ENCODE results near the gene DENND5A. TPM values are rescaled to one million over a fixed set of nuclear protein-coding genes. Genes with fewer than 3 reads are reported as not detected.

DENND5A gene
- 62.5 and 71.1 TPM in 2 replicates for total RNA-seq (2014; rRNA removed; shearing (Covaris generic))

DNA sequence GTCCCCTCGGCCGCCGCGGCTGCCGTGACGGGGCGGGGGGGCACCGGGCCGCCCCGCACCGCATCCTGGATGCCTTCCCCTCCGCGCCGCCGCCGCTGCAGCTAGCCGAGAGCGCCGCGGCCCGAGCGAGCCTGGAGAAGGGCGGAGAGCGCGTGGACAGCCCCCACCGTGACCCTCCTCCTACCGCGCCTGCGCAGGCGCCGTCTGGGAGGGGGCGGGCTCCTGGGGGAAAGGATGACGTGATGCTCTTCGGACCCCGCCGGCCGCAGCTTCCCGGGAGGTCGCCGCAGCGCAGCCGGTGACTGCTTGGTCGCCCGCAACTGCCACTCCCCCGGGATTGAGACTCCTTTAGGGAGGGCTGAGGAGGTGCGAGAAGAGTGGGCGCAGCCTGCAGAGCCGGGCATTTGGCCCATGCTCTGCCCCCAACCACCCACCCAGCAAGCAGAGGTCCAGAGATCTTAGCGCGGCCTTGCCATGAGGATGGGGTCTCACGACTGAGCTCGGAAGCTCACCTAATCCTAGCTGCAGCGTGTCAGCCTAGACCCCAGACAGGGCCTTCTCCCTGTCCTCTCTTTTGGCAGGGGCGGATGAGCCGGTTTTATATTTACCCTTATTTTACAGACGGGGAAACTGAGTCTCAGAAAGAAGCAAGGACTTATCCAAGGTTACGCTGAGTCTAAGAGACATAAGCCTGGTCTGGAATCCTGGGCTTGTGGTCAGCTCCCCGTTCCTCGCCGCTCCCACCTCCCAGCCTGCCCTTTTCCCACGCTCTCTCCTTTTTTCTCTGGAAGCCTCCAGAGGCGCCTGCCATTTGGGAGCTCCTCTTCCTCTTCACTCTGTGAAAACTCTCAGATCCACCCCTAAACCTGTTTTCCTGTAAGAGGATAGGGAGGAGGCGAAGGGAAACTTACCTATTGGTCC, at the start of gene DENND5A:
Gene DENND5A (minus strand): TSS at position 140 of the 921 bp plus-strand sequence. CDS start 281 bp downstream, outside the sequence.
- peak; percentile 84 for DNase-seq (ENCODE audit: low read depth)

DNA sequence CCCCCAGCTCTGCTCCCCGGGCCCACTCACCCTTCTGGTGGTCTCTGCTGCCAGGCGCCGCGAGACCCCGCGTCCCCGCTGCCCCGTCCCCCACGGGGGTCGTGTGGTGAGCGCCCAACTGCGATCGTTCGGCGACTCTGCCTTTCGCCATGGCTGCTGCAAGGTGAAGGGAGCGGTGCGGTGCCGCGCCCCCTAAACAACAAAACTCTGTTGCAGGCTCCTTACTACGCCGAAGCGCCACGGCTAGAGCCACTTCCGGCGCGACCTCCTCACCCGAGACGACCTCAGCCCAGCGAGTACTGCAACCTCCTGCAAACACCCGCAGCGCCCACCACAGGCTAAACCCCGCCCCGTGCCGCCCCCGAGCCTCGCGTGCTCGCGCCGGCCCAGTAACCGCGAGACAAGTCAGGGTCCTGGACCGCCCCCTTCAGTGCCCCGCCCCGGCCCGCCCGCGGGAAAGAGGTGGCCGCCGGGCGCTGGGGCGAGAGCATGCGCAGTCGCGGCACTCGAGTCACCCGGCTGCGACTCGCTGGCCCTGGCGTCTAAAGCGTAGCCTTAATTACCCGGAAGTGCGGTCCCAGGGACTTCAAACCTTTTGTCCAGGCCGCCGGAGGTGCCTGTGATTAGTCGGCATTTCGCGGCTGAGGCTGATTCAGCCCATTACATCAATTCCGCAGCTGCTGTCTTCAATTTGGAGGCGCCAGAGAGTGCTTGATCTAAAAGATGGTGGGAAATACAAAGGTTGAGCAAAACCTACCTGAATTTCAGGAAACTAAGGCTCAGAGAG, 49.3 kb upstream of the DENND5A start, which contains the start of gene TMEM41B:
Gene TMEM41B (minus strand): TSS at position 303 of the 787 bp plus-strand sequence. CDS start 152 bp downstream, at position 151.
- peak; percentile 100 for DNase-seq (ENCODE audit: low read depth)

DNA sequence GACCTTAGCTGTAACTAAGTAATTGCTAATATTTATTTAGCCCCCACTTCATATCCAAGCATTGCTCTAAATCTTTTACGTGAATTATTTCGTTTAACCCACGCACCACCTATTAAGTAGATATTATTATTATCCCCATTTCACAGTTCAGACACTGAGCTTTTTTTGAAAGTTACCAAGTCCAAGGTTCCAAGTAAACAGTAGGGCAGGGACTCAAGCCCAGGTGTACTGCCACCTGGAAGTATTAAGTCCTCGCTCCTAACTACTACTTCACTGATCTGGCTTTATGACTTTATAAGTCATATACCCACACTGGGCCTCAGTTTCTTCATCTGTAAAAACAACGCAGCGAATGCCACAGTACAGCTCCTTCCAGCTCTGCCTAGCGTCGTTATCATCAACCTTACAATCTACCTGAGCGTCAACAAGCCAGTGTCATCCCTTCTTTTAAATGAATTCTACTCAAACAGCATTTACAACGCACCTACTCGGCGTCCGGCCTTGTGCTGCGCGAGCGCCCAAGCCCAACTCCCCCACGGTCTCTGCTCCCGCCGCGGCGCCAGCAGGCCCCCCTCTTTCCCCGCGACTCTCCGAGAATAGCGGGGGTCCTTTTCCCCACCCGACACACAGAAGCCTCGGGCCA, 48.6 kb upstream of the DENND5A start:
- peak; percentile 31 for DNase-seq (ENCODE audit: low read depth)

DNA sequence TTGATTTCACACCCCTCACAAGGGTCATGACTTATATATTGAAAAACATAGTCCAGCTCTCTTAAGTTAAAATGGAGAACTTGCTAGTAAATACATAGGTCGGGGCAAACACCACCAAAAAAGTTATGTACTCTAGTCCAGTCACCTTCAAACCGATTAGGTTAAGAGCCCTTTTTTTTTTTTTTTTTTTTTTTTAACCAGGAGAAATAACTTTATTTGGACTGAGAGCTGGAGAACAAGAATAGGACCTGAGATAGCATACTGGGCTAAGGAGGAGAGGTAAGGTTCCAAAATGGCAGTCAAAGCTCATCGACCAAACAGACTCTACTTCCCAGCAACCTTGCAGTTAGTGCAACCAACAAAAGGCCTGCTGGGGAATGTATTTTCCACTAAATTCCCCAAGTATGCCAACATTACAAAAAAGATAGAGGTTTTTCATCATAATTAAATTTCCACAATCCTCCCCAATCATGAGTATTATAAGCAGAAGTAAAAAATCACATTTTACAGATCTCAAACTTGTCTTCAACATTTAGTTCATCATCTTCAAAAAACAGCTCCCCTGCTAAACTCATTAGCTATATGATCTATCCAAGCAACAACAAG, 45.4 kb upstream of the DENND5A start:
- DNase-seq (ENCODE audit: low read depth): no peak

DNA sequence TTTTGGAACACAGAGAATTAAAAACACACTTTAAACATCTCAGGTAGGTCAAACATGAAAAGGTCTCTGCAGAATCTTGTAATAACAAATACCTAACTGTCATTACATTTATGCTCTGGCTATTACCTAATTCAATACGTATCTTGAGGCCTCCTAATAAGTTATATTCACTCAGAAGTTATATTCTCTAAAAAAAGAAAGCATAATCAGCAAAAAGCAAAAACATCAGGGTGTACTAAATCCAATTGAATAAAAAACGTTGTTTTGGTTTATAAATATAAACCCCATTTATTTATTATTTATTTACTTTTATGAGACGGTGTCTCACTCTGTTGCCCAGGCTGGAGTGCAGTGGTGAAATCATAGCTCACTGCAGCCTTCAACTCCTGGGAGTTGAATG, 39.0 kb upstream of the DENND5A start:
- no peak for DNase-seq (ENCODE audit: low read depth)

DNA sequence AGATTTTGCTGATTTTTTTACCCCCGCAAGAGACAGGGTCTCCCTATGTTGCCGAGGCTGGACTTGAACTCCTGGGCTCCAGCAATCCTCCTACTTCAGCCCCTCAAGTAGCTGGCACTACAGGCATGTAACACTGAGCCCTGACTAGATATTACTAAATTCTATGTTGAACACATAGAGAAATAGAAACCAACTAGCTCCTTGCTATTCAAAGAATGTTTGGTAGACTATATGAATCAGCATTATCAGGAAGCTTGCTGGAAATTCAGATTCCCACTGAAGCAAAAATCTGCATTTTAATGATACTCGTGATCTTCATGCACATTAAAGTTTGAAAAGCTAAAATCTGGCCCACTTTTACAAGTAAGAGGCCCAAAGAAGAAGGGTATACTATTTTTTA, 37.3 kb upstream of the DENND5A start:
- DNase-seq (ENCODE audit: low read depth): no peak

DNA sequence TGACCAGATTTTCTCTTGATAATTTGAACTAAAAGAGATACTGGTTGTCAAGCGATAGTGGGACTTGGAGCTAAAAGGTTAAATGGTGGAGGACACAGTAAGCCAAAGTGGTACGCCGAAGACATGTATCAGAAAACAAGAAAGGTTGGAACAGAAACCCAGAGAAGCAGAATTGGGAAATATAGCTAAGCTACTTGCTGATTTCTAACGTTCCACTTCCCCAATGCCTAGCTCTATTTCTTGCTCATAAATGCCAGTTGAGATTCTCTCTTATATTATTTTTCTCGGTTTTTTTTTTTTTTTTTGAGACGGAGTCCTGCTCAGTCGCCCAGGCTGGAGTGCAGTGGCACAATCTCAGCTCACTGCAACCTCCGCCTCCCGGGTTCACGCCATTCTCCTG, 36.6 kb upstream of the DENND5A start:
- no peak for DNase-seq (ENCODE audit: low read depth)

DNA sequence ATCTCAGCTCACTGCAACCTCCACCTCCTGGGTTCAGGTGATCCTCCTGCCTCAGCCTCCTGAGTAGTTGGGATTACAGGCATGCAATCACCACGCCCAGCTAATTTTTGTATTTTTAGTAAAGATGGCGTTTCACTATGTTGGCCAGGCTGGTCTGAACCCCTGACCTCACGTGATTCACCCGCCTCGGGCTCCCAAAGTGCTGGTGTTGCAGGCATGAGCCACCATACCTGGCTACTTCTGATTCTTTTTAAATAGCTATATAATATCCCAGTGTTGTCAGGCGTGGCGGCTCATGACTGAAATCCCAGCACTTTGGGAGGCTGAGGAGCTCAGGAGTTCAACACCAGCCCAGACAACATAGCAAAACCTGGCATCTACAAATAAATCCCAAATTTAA, 28.5 kb upstream of the DENND5A start:
- DNase-seq (ENCODE audit: low read depth): no peak

DNA sequence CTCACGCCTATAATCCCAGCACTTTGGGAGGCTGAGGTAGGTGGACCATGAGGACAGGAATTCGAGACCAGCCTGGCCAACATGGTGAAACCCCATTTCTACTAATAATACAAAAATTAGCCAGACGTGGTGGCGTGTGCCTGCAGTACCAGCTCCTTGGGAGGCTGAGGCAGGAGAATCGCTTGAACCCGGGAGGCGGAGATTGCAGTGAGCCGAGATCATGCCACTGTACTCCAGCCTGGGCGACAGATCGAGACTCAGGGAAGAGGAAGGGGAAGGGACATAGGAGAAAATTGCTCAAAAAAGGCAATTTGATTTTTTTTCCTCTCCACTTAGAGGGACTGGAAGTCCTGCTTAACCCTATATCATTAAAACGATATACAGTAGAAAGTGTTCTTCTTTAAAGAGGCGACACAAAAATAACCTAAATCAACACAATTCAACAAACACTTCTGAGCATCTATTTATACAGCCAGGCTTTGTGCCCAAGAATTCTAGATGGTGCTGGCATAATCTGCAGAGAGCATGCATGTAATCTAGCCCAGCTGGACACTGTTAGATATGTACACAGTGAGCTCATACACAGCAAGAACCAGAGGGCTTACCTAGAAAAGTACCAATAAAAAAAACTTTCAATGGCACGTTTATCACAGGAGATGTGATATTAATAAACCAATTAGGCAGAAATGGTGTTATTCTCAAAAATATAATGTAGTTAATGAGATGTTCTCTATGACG, 20.9 kb upstream of the DENND5A start:
- DNase-seq (ENCODE audit: low read depth): no peak

DNA sequence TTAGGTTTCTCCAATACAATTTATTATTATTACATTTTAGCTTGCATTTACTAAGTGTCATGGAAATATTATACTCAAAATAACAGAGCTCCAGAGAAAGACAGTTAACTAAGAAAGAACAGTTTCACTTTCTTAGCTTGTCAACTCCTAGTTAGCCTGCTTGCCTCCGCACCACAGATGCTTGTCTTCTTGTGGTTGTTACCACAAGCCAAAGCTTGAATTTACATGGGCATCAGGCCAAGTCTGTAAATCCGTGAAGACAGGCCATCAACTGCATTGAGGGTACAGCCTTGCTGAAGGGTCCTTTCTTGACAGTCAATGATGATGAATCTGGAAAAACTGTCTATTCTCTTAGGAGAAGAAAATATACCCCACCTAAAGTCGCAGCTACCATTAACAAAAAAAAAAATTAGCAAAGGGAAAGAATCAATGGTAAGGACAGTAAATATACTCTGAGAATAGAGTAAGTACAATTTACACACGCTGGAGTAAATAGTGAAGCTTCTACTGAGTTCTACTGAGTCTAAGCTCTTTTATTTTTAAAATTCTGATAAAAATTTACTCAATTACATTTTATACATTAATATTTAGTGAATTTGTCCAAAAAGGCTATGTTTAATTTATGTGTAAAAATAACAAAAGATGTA, 15.6 kb upstream of the DENND5A start:
- peak; percentile 86 for DNase-seq (ENCODE audit: low read depth)

DNA sequence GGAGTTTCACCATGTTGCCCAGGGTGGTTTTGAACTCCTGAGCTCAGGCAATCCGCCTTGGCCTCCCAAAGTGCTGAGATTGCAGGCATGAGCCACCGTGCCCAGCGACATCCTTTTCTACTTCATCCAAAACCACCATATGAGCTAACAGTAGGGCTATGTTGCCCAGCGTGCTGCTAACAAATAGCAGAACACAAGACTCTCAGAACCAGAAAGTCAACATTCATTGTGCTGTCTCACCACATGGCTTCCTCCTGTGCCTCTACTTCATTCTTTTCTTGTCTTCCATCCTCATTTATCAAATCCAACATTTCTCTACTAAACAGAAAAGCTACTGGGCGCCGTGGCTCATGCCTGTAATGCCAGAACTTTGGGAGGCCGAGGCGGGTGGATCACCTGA, 12.0 kb upstream of the DENND5A start:
- no peak for DNase-seq (ENCODE audit: low read depth)

DNA sequence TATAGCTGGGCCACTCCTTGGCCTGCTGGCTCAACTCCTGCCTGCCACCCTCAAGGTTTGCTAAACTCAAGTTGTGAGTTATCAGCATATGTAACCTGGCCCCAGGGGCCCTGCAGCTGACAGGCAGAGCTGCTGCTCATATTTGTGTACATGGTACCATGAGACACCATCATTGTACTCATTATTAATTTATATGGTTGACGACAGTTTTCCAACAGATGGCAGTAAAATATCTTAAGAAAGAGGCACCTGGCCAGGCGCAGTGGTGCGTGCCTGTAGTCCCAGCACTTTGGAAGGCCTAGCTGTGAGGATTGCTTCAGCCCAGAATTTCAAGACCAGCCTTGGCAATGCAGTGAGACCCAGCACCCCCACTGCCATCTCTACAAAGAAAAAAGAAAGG, 11.4 kb upstream of the DENND5A start:
- DNase-seq (ENCODE audit: low read depth): peak; percentile 43

DNA sequence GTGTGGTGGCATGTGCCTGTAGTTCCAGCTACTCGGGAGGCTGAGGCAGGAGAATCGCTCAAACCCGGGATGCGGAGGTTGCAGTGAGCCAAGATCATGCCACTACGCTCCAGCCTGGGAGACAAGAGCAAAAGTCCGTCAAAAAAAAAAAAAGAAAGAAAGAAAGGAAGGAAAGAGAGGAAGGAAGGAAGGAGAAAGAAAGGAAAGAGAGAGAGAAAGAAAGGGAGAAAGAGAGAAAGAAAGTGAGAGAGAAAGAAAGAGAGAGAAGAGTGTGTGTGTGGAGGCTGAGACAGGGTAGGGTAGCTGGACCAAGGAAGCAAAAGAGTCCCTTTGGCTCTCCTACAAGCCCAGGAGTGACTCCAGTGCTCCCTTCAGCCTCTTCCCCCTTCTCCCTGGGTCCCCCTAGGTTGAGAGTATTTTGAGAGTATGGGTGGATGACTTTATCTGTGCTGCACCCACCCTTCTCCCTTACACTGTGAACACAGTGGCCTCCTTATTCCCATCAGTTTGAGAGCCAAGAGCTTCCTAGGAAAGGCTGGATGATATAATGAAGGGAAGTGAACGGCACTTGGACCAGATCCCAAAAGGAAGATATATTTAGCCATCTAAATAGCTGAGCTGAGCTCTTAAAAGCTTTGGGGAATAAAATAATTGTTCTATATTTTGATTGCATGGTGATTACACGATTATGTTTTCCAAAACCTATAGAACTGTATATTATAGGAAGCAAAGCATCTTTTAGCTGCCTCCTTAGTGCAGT, 9.5 kb upstream of the DENND5A start:
- DNase-seq (ENCODE audit: low read depth): no peak

DNA sequence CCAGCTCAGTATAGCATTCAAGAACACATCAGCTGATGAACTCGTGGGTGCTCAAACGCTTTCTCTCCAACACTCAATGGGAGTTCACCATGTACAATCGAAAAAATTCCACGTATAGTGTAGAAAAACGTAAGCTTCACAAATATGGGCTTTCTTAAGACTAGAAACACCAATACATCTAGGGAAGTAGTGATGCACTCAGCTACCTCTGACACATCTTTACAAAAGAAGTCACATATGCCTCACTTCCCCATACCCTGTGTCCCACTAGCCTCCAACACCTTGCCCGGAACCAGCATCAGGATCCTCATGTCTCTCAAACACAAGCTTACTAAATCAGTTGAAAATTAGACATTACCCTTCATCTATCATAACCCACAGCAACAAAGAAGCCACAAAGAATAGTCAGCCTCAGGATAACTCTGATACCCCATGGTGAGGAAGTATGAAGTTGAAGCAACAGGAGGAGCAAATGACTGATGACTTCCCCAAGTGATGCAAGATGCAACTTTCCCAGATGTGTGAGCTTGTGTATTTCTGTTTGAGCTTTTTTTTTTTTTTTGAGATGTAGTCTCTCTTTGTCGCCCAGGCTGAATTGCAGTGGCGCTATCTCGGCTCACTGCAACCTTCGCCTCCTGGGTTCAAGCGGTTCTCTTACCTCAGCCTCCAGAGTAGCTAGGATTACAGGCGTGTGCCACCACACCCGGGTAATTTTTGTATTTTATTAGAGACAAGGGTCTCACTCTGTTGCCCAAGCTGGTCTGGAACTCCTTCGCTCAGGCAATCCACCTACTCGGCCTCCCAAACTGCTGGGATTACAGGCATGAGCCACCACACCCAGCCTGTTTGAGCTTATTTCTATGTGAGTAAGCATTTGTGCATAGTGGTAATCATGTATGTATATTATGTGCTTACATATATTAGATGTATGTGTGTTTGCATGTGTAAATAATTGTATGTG, 8.5 kb upstream of the DENND5A start:
- DNase-seq (ENCODE audit: low read depth): no peak

DNA sequence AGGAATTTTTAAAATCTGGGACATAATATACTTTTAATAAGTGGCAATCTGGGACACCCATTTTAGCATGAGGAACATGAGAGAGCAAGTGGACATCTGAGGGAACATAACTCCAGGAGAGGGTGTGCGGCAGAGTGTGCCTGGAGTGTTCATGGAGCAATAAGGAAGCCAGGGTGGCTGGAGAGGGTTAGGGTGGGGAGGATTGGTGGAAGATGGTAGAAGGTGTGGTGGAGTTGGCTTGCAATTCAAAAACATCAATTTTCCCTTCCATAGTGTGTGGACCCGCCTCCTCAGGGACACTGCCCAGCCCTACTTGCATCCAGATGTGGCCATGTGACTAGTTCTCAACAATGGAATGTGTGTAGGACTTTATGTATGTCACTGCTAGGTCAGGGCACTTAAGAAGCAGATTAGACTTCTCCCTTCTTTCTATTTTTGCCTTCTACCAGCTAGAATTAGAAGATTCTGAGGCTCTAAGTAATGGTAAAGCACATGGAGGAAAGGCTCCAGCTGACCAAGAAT, 4.4 kb upstream of the DENND5A start:
- DNase-seq (ENCODE audit: low read depth): no peak

DNA sequence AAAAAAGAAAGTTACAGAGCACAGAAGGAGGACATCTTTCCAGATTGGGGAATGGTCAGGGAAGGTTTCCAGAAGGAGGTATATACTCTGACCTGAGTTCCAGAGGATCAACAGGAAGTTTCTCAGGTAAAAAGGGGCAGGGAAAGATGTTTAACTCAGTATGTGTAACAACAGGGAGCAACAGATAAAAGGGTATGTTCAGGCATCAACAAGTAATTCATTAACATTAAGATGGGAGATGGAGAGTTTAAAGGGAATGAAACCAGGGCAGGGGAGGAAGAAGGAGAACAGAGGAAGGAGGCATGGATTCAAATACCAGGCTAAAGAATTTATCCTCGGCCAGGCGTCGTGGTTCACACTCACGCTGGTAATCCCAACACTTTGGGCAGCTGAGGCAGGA, 2.5 kb upstream of the DENND5A start:
- DNase-seq (ENCODE audit: low read depth): no peak

DNA sequence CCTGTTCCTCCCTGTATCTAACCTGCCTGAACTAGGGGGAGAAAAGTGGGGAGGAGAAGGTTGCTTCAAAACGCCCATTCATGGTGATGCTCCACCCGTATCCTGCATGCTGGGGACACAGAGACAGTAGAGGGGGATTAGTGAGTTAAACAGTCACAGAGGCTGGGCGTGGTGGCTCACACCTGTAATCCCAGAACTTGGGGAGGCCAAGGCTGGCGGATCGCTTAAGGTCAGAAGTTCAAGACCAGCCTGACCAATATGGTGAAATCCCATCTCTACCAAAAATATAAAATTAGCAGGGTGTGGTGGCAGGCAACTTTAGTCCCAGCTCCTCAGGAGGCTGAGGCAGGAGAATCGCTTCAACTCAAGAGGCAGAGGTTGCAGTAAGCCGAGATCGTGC, 1.8 kb upstream of the DENND5A start:
- no peak for DNase-seq (ENCODE audit: low read depth)

DNA sequence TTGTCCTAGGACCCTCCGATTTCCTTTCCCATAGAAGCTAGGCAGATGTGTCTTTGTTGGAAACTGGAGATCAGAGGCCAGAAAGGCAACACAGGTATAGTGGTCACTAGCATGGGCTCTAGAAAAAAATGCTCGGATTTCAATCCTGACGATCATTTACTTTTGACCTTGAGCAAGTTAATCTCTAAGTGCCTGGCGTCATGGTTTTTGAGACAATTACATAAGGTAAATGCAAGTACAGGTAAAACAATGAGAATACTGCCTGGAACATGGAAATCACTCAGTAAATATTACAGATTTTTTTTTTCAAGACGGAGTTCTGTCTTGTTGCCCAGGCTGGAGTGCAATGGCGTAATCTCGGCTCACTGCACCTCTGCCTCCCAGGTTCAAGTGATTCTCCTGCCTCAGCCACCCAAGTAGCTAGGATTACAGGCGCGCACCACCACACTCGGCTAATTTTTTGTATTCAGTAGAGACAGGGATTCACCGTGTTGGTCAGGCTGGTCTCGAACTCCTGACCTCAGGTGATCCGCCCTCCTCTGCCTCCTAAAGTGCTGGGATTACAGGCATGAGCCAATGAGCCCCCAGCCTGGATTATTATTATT, 1.1 kb upstream of the DENND5A start:
- no peak for DNase-seq (ENCODE audit: low read depth)
